NCI-H1694 treated with DMSO at 0.1 percent for 48 hours (cell line): ENCODE results near the gene CASP4.
"Not testable (repeated sequence)": the region's sequence is repeated elsewhere in the genome, so short reads cannot be mapped to it uniquely, and the experiment has no call there.

Experiments used
- DNase-seq: peaks from one replicate; lab custom pipeline; 2025; lab: John Stamatoyannopoulos, UW

The CASP4 gene

DNA sequence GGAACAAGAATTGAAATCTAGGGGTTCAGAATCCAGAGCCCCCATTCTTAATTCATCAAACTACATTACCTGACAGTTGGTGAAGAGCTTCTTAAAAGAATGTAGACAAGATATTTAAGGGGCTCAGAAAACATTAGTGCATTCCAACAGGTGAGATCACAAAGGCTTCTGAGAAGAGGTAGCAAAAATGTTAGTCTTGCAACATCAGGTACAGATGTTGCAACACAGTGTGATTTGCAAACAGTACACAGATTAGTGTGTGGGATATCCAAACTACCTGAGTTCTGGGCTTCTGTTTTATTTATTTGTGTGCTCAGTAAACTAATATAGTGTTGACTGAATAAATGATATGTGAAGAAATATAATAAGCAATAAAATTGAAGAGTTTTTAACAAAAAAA lies 11.8 kb downstream of the CASP4 start:
- DNase-seq, result no peak

DNA sequence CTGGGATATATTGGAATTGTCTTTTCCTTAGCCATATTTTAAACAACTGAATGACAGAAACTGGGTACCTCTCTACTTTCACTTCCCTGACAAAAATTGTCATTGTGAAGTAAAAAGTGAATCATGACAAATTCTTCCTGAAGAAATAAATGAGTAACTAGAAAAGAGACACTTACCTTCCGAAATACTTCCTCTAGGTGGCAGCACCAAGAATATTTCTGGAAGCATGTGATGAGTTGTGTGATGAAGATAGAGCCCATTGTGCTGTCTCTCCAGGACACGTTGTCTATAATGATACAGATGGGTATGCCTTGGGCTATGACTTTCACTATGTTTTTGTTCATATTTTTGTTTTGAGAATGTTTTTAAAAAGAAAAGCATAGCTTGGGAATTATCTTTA lies 21.5 kb downstream of the CASP4 start:
- peak; percentile 1 for DNase-seq

DNA sequence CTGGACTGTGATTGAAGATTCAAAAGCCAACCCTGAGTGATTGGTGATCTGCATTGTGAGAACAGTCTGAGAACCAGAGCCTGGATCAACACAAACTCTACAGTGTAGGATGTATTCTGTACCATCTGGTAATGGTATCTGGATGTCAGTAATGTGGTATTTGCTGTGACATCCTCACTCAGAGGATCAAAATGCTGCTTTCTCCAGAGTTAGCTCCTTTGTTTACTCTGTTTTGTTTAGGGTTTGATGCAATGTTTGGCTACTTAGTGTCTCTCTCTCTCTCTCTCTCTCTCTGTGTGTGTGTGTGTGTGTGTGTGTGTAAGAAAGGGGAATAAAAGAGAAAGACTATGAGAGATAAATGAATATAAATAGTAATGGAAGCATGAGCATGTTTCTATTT lies 24.3 kb downstream of the CASP4 start:
- no peak for DNase-seq

GRCh38 chr11:104943561-104943960 lies 24.8 kb downstream of the CASP4 start:
- no peak for DNase-seq

DNA sequence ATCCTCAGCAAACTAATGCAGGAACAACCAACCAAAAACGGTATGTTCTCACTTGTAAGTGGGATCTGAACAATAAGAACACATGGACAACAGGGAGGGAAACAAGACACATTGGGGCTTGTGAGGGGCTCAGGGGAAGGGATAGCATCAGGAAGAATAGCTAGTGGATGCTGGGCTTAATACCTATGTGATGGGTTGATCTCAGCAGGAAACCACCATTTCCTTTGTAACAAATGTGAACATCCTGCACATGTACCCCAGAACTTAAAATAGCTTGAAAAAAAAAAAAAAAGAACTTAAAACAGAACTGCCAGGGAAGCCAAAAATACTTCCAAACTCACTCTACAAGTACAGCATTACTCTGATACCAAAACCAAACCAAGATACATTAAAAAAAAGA lies 33.8 kb downstream of the CASP4 start:
- no peak for DNase-seq

DNA sequence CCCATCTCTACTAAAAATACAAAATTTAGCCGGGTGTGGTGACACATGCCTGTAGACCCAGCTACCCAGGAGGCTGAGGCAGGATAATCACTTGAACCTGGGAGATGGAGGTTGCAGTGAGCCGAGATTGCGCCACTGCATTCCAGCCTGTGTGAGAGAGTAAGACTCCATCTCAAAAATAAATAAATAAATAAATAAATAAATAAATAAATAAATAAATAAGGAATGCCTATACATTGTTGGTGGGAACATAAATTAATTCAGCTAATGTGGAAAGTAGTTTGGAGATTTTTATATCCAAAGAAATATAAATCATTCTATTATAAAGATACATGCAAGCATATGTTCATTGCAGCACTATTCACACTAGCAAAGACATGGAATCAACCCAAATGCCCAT lies 34.3 kb downstream of the CASP4 start:
- not testable (repeated sequence) for DNase-seq

DNA sequence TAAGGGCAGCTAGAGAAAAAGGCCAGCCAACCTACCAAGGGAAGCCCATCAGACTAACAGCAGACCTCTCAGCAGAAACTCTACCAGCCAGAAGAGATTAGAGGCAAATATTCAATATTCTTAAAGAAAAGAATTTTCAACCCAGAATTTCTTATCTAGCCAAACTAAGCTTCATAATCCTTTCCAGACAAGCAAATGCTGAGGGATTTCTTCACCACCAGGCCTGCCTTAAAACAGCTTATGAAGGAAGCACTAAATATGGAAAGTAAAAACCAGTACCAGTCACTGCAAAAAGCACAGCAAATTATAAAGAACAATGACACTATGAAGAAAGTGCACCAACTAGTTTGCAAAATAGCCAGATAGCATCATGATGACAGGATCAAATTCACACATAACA lies 39.6 kb downstream of the CASP4 start:
- no peak for DNase-seq

DNA sequence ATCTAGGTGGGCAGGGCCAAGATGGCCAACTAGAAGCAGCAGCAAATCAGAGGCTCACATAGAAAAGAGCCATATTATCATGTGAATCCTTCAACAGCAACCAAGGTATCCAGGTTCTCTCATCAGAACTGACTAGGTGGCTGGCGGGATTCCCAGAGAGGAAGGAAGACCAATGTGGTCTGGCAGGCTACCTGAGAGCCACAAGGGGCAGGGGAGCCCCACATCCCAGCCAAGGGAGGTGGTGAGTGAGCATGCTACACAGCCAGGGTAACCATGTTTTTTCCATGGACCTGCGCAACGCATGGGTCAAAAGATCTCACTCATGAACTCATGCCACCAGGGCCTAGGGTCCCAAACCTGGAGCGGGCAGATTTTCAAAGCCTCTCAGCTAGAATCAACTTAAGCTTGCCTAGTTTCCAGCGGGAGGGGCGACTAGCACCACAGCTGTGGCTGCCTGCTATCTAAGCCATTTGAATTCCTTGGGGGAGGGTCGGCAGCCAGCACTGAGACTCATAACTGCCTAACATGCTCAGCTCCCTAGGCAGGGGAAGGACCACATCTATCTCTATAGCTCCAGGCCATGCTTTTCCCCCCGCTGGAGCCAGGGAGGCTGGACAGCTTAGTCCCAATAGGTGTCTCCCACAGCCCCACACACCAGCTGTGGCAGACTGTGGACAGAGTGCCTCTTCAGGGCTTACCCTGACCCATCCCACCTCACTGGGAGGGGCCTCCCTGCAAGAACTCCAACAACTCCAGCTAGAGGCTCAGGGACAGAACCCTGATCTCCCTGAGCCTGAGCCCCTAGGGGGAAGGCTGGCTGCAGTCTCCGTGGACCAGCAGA lies 41.4 kb downstream of the CASP4 start:
- DNase-seq, result no peak

- no peak for DNase-seq
These were observed 42.5 kb downstream of the CASP4 start for GRCh38 chr11:104925850-104926249.

DNA sequence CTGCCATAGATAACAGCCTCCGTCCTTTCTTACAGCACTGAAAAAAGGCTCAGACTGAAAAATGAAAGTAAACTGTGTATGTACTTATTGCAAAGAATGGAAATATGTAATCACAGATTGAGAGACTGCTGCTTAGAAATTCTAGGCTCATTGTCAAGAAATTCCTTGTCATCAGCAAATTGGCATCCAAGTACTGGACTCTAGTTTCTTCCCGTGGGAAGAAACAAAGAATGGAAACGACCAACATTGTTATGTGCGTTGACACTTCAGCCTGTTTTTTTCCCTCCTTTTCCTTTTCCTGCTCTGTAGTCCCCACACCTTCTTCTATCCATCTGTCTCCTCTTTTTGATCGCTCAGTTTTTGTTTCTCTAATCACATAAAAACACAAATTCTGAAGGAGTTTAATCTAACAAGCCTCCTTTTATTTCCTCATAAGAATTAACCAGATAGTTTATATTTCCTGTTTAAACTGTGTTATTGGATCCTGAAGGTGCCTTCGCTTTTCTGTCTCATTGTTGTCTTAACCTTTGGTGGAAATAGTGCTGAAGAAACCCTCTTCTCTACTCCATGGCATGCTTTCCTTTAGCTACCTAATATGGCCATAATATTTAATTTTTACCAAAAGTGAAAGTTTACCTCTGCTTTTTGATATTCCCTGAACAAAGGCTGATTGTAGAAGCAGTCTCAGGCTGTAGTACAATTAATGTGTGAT lies 50.1 kb downstream of the CASP4 start:
- DNase-seq, result no peak

GRCh38 chr11:104917271-104918112 lies 50.9 kb downstream of the CASP4 start:
- DNase-seq, result no peak

DNA sequence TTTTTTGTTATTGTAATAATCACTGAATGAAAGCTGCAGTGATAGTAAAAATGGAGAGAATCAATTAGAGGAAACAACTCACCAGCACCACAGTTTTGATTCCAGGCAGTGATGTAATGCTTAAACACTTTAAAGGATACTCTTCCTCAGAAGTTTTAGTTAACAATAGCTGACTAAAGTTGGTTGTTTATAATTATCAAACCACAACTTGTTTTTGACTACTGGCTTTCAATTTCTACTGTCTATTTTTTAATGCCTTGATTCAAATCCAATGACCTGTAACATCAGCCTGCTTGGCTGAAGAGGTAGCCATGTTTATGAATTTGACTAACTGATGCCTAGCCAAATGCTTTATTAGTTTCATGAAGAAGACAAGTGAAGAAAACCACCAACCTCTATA lies 51.9 kb downstream of the CASP4 start:
- no peak for DNase-seq

DNA sequence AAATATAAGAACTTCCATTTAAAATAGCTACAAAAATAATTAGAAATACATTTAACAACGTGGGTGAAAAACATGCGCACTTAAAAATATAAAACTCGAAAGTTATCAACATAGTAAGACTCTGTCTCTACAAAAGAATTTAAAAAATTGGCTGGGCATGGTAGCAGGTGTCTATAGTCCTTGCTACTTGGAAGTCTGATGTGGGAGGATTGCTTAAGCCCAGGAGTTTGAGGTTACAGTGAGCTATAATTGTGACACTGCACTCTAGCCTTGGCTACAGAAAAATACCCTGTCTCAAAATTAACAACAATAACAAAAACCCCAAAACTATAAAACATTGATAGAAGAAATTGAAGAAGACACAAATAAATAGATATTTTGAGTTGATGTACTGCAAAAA lies 56.3 kb downstream of the CASP4 start:
- DNase-seq, result no peak

- no peak for DNase-seq
These were observed 60.2 kb downstream of the CASP4 start for GRCh38 chr11:104908186-104908531.

GRCh38 chr11:104907521-104908185 lies 60.7 kb downstream of the CASP4 start:
- no peak for DNase-seq

DNA sequence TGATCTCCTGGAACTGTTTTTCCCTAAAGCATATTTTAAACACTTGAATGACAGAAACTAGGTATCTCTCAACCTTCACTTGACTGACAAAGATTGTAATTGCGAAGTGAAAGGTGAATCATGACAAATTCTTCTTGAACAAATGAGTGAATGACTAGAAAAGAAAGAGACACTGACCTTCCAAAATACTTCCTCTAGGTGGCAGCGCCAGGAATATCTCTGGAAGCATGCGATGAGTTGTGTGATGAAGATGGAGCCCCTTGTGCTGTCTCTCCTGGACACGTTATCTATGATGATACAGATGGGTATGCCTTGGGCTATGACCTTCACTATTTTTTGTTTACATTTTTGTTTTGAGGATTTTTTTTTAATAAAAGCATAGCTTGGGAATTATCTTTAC lies 63.1 kb downstream of the CASP4 start:
- no peak for DNase-seq

DNA sequence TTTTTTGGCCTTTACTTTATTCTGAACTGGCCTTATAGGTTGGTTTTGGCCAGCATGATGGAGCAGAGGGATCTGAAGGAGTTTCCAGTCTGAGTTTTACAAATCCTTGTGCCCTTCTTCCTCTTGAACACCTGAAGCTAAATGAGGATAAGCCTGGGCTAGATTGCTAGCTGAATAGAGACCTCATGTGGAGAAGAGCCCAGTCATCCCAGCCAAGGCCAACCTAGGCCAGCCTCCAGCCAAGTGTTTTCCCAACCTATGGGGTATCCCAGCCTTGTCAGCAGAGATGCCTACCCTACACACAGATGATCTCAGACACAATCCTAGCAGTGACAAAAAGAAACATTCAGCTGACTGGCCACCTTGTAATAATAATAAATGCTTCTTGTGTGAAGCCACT lies 69.1 kb downstream of the CASP4 start:
- no peak for DNase-seq

GRCh38 chr11:104898685-104899013 lies 69.7 kb downstream of the CASP4 start:
- no peak for DNase-seq

- DNase-seq, result no peak
These were observed 70.3 kb downstream of the CASP4 start, which contains the start of gene CASP12 for GRCh38 chr11:104897891-104898684. CASP12 (minus strand) TSS chr11:104898460.

DNA sequence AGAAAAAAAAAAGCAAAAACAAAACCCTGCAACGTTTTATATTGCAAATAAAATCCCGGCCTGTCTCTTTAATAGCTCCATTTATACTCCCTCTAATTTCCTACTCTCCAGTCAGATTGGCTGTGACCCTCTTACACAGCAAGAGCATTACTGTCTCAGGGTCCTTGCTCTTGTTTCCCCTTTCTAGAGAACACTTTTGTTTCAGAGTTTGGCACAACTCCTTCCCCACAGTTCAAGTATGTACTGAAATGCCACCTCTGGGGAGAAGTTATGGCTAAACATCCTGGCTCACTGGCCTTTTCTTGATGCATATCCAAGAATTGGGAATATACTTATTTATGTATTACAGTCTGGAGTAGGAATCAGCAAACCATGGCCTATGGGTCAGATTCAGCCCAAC lies 72.7 kb downstream of the CASP4 start:
- DNase-seq, result no peak

DNA sequence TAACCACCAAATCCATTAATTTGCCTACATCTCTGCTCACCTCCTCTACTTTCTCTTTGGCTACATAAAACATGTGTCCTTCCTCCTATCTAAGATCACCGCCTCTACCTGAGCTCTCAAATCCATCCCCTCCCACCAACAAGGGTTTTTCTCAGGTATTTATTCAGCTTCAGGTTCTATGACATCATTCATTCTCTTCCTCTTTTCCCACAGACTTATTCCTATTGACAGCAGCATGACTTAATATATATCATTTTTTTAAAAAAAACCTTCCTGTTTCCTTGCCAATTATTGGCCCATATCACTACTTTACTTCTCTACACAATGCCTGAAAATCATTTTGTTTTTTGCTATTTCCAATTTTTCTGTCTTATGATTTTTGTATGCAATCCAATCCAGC lies 74.5 kb downstream of the CASP4 start:
- DNase-seq, result no peak
